Endothelial cell of umbilical vein (primary cell): Measurements from ENCODE around the gene NHSL2. TPM values are rescaled to one million over a fixed set of nuclear protein-coding genes. Genes with fewer than 3 reads are reported as not detected.
"Not testable (repeated sequence)": the region's sequence is repeated elsewhere in the genome, so short reads cannot be mapped to it uniquely, and the experiment has no call there.

Source experiments
- BruUV-seq: library from RNA; stranded (reverse); fragments of 400-500 nt; replicated peaks from 2 replicates; lab custom pipeline; 2021; lab: Mats Ljungman, UMichigan
- CTCF ChIA-PET: fragments of 300-600, 350-600 bp; sonication (Branson Sonifier 250); formaldehyde crosslinking; loops from one replicate; lab custom pipeline; 2021; ENCODE audit warnings: antibody characterized with exemption, inconsistent platforms; lab: Charles Lee
- POLR2A ChIA-PET: fragments of 300-600, 350-600 bp; sonication (Branson Sonifier 250); formaldehyde crosslinking; loops from one replicate; lab custom pipeline; 2021; ENCODE audit warnings: antibody characterized with exemption, inconsistent platforms; lab: Charles Lee
- DNase-seq: peaks from one replicate; pipeline ENCODE4 v3.0.0-alpha.2; 2011; ENCODE audit warnings: low read depth, low spot score
- FAIRE-seq: peaks from 2 replicates; lab custom pipeline; 2011; peaks lifted over from hg19 to GRCh38; lab: Jason Lieb, UNC
- H2AFZ ChIP-seq: 2 replicates; pipeline ENCODE4 v1.6.0; 2012; ENCODE audit warnings: low read depth, low read length, control low read depth, inconsistent platforms
- H3K27ac ChIP-seq: 2 replicates; pipeline ENCODE4 v1.5.1; 2011; ENCODE audit warnings: low read depth, mild to moderate bottlenecking, control low read depth, low read length, moderate library complexity; ENCODE audit not compliant: insufficient read depth
- H3K27me3 ChIP-seq, 2 experiments: 2 replicates each; pipeline versions ENCODE4 v1.6.0 to v1.6.1; 2011; ENCODE audit warnings: low read length in 2 of 2, mixed read lengths in 1 of 2; ENCODE audit not compliant: control insufficient read depth in 2 of 2, insufficient read depth in 2 of 2
- H3K36me3 ChIP-seq, 2 experiments: 2 replicates in 1 of 2; 3 replicates in 1 of 2; pipeline ENCODE4 v1.5.1; 2011; ENCODE audit warnings: low read length in 2 of 2, mild to moderate bottlenecking in 1 of 2, moderate library complexity in 1 of 2; ENCODE audit not compliant: control insufficient read depth in 2 of 2, insufficient read depth in 2 of 2; ENCODE audit errors: extremely low read depth in 1 of 2
- H3K4me1 ChIP-seq: 3 replicates; pipeline ENCODE4 v1.5.1; 2011; ENCODE audit warnings: mild to moderate bottlenecking, low read length; ENCODE audit not compliant: control insufficient read depth, insufficient read depth; ENCODE audit errors: extremely low read depth
- H3K4me2 ChIP-seq: 2 replicates; pipeline ENCODE4 v1.6.1; 2011; ENCODE audit warnings: low read length, control low read depth, mixed read lengths; ENCODE audit not compliant: insufficient read depth
- H3K4me3 ChIP-seq, 3 experiments: fragments of 200-600 bp in 1 of 3; sonication (generic), shearing (Covaris generic) in 1 of 3; replicated peaks in 1 of 3; 2 replicates each; pipeline ENCODE4 v1.5.1; 2011 to 2016; ENCODE audit warnings: control low read depth in 3 of 3, low read length in 3 of 3, mild to moderate bottlenecking in 2 of 3, inconsistent platforms in 1 of 3, low read depth in 1 of 3, moderate library complexity in 1 of 3; ENCODE audit not compliant: insufficient read depth in 1 of 3
- H3K79me2 ChIP-seq: 2 replicates; pipeline ENCODE4 v1.6.0; 2012; ENCODE audit warnings: low read length, inconsistent platforms; ENCODE audit not compliant: control insufficient read depth, insufficient read depth
- H3K9ac ChIP-seq: replicated peaks from 2 replicates; pipeline ENCODE3; 2011; ENCODE audit warnings: low read length, control low read depth; ENCODE audit not compliant: insufficient read depth; ENCODE audit errors: extremely low read depth
- H3K9me1 ChIP-seq: replicated peaks from 3 replicates; pipeline ENCODE4 v1.6.0; 2011; ENCODE audit warnings: mild to moderate bottlenecking, low read length; ENCODE audit not compliant: control insufficient read depth, insufficient read depth; ENCODE audit errors: extremely low read depth
- H3K9me3 ChIP-seq: replicated peaks from 2 replicates; pipeline ENCODE4 v1.5.1; 2012; ENCODE audit warnings: low read length, inconsistent platforms; ENCODE audit not compliant: control insufficient read depth, insufficient read depth
- H4K20me1 ChIP-seq: replicated peaks from 2 replicates; pipeline ENCODE3; 2011; ENCODE audit warnings: mild to moderate bottlenecking, low read length; ENCODE audit not compliant: control insufficient read depth, insufficient read depth; ENCODE audit errors: extremely low read depth
- EZH2 ChIP-seq: IDR thresholded peaks from 2 replicates; pipeline ENCODE4 v1.6.1; 2012; ENCODE audit warnings: borderline replicate concordance, low read depth, mild to moderate bottlenecking, moderate library complexity, low read length, inconsistent platforms; ENCODE audit not compliant: severe bottlenecking
- FOS ChIP-seq: IDR thresholded peaks from 2 replicates; pipeline ENCODE4 v1.6.1; 2011; ENCODE audit warnings: mild to moderate bottlenecking, low read length, moderate library complexity, borderline replicate concordance; ENCODE audit not compliant: insufficient read depth
- MAX ChIP-seq: IDR thresholded peaks from 2 replicates; pipeline ENCODE4 v1.6.1; 2011; ENCODE audit not compliant: insufficient read depth, insufficient read length
- MYC ChIP-seq: IDR thresholded peaks from one replicate; pipeline ENCODE4 v1.6.1; 2011; ENCODE audit warnings: mild to moderate bottlenecking, low read depth, low read length
- POLR2A ChIP-seq: IDR thresholded peaks from 2 replicates; pipeline ENCODE4 v1.6.1; 2012; ENCODE audit warnings: low read depth, mild to moderate bottlenecking, control low read depth, low read length
- POLR2AphosphoS5 ChIP-seq: IDR thresholded peaks from 2 replicates; pipeline ENCODE4 v1.6.1; 2012; ENCODE audit warnings: low read depth, mild to moderate bottlenecking, control low read depth, low read length, moderate library complexity; ENCODE audit not compliant: insufficient read depth
- dilution Hi-C: fragments of 300-500 bp; cut with MboI; formaldehyde crosslinking; loops from one replicate; pipeline ENCODE4 v1.15.0; 2019; ENCODE audit warnings: low sequenced_read_pairs; ENCODE audit not compliant: extremely low pct_ligation_motif_present
- intact Hi-C: fragments of 100-400 bp; cut with micrococcal nuclease; formaldehyde crosslinking; loops from one replicate; pipeline ENCODE4 v1.10.0; 2022
- polyA plus RNA-seq, 4 experiments: library from polyadenylated mRNA; depleted of rRNA in 3 of 4; stranded (reverse) in 3 of 4; unstranded in 1 of 4; fragments of >200 nt; gene quantifications; 2 replicates each; pipeline versions ENCODE4 v1.2.1 to v1.2.3, GENCODE V29; 2011 to 2012; ENCODE audit warnings: missing spikeins in 1 of 4
- total RNA-seq: library from RNA; stranded (reverse); gene quantifications from 2 replicates; pipeline ENCODE4 v1.2.3, GENCODE V29; 2021
- TF ChIP-seq, protein P1 (sequence below), 2 donors: IDR thresholded peaks; 1 replicate in 1 of 2; 2 replicates in 1 of 2; pipeline ENCODE4 v1.5.1; 2011; ENCODE audit warnings: low read length in 2 of 2, mild to moderate bottlenecking in 2 of 2, moderate library complexity in 2 of 2, control low read depth in 1 of 2, inconsistent platforms in 1 of 2, low read depth in 1 of 2; ENCODE audit not compliant: insufficient read depth in 1 of 2; ENCODE audit errors: extremely low read depth in 1 of 2

Gene NHSL2
- total and polyA plus RNA-seq, 2 donors (not counting 3 experiments of a cell fraction or from before 2014, with no cell fraction given): 23.5 to 49.9 TPM

DNA sequence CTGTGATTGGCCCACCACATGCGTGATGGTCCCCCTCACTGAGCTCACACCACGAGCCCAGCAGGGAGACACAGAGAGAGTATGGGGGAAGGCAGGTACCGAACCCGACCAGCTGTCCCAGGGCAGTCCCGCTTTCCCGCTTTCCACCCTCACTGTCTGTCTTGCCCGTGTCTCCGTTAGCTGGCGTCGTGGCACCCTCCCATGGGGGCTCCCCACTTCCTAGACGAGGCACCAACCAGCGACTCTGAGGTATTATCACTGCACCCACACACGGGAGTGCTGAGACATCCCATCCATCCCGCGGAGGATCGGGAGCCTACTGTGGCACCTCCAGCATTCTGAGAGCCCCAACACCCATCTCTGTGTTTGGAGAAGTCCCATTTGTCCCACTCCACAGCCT lies 43.0 kb upstream of the NHSL2 start:
- Histone ChIP-seq H3K9me3 (no peaks in the 10 kb centered on the region), H3K9ac (no peak overlapping the region), H3K27me3 (no peaks in the 10 kb centered on the region), H3K4me3 (no peak overlapping the region), H2AFZ (no peak overlapping the region), H4K20me1 (no peaks in the 10 kb centered on the region), H3K79me2 (no peaks in the 10 kb centered on the region), H3K9me1 (no peaks in the 10 kb centered on the region), H3K36me3 (no peaks in the 10 kb centered on the region), H3K4me2 (no peak overlapping the region), H3K27ac (no peak overlapping the region), H3K4me1 (no peaks in the 10 kb centered on the region)
- BruUV-seq: no TSS peak
- intact Hi-C loops: no loop called here
- DNase-seq (no peak), FAIRE-seq (no peak)
- no peak for TF ChIP-seq POLR2A
- TF ChIP-seq EZH2: no peak
- no peak for TF ChIP-seq POLR2AphosphoS5
- TF ChIP-seq, protein P1, sequence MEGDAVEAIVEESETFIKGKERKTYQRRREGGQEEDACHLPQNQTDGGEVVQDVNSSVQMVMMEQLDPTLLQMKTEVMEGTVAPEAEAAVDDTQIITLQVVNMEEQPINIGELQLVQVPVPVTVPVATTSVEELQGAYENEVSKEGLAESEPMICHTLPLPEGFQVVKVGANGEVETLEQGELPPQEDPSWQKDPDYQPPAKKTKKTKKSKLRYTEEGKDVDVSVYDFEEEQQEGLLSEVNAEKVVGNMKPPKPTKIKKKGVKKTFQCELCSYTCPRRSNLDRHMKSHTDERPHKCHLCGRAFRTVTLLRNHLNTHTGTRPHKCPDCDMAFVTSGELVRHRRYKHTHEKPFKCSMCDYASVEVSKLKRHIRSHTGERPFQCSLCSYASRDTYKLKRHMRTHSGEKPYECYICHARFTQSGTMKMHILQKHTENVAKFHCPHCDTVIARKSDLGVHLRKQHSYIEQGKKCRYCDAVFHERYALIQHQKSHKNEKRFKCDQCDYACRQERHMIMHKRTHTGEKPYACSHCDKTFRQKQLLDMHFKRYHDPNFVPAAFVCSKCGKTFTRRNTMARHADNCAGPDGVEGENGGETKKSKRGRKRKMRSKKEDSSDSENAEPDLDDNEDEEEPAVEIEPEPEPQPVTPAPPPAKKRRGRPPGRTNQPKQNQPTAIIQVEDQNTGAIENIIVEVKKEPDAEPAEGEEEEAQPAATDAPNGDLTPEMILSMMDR (IDR thresholded peaks at IDR 0.05; ENCODE audit: extremely low read depth in 1 of 2, insufficient read depth in 1 of 2, low read depth in 1 of 2, low read length in 2 of 2): no peak
- no peak for TF ChIP-seq MAX
- no peak for TF ChIP-seq FOS
- no peak for TF ChIP-seq MYC
- ChIA-PET CTCF (no interaction called here), POLR2A (no interaction called here)
- dilution Hi-C loops: no loop called here

- BruUV-seq, H3K9ac ChIP-seq, H3K4me2 ChIP-seq, H3K79me2 ChIP-seq, H2AFZ ChIP-seq, H3K4me1 ChIP-seq, POLR2A ChIA-PET, CTCF ChIA-PET, H3K9me3 ChIP-seq, H4K20me1 ChIP-seq, FAIRE-seq, intact Hi-C loops, H3K9me1 ChIP-seq, dilution Hi-C loops, H3K4me3 ChIP-seq, DNase-seq, H3K27ac ChIP-seq, H3K27me3 ChIP-seq, H3K36me3 ChIP-seq: not testable (repeated sequence)
These were observed 41.1 kb upstream of the NHSL2 start for GRCh38 chrX:71869566-71869965.
